ENCODE results near the gene TMEM120B. TPM values are rescaled to one million over a fixed set of nuclear protein-coding genes. Genes with fewer than 3 reads are reported as not detected.

Gene TMEM120B
- total and polyA plus RNA-seq, 2 of the 13 experiments (the other 11 are each of a cell fraction or from before 2014, with no cell fraction given): 7.1 to 12.9 TPM

- TF ChIP-seq PRDM10 (CRISPR knock-in tag; IDR thresholded peaks at IDR 0.05; ENCODE audit: low read depth) (no peak), MAZ (IDR thresholded peaks at IDR 0.05; ENCODE audit: borderline replicate concordance, low read depth, low read length) (peak; percentile 15; the same call in 1 of the 2 replicates), MAZ (CRISPR knock-in tag; IDR thresholded peaks at IDR 0.05; ENCODE audit: low read depth) (peak; percentile 29; the same call in 1 of the 2 replicates), KDM3A (CRISPR knock-in tag; IDR thresholded peaks at IDR 0.05; ENCODE audit: low read depth) (no peak), ZNF280D (CRISPR knock-in tag; IDR thresholded peaks at IDR 0.05) (no peak), GTF2F1 (IDR thresholded peaks at IDR 0.05; ENCODE audit: low read length) (no peak), BRCA1 (CRISPR knock-in tag; IDR thresholded peaks at IDR 0.05) (no peak), KLF13 (CRISPR knock-in tag; IDR thresholded peaks at IDR 0.05) (no peak), ZNF766 (CRISPR knock-in tag; IDR thresholded peaks at IDR 0.05; ENCODE audit: borderline replicate concordance) (no peak), IKZF4 (CRISPR knock-in tag; IDR thresholded peaks at IDR 0.05; ENCODE audit: borderline replicate concordance, low read depth, not compliant biosample characterization) (no peak), FOXP4 (CRISPR knock-in tag; IDR thresholded peaks at IDR 0.05) (no peak), ESRRA (CRISPR knock-in tag; IDR thresholded peaks at IDR 0.05; ENCODE audit: low read depth) (no peak), ZBTB20 (CRISPR knock-in tag; IDR thresholded peaks at IDR 0.05; ENCODE audit: borderline replicate concordance, low read depth) (peak; percentile 23; the same call in 1 of the 2 replicates), ZNF740 (CRISPR knock-in tag; IDR thresholded peaks at IDR 0.05) (no peak; the same call in 1 of the 2 replicates), ZBTB42 (CRISPR knock-in tag; IDR thresholded peaks at IDR 0.05) (no peak), ZNF24 (IDR thresholded peaks at IDR 0.05) (no peak), ZNF569 (CRISPR knock-in tag; IDR thresholded peaks at IDR 0.05; ENCODE audit: borderline replicate concordance) (no peak), CENPBD1 (CRISPR knock-in tag; IDR thresholded peaks at IDR 0.05; ENCODE audit: borderline replicate concordance, low read depth) (no peak), NCOA5 (CRISPR knock-in tag; IDR thresholded peaks at IDR 0.05) (no peak), TARDBP (CRISPR knock-in tag; IDR thresholded peaks at IDR 0.05) (no peak)
Measured at GRCh38 chr12:121799156-121799841, 86.7 kb downstream of the TMEM120B start (continued).
